Thyroid gland (tissue), 4 donors: ENCODE data around the gene PER2. TPM values are rescaled to one million over a fixed set of nuclear protein-coding genes. Genes with fewer than 3 reads are reported as not detected.
A peak's percentile ranks its signal among the peaks of the same experiment; 100 is the strongest.

Experiments used
- DNase-seq, 2 donors: peaks; one replicate each; pipeline ENCODE4 v3.0.0-alpha.2; 2019
- H3K27ac ChIP-seq, 3 donors: fragments of 200-600 bp; sonication (generic); 1 replicate in 2 of 3; 2 replicates in 1 of 3; pipeline ENCODE4 v1.5.1; 2016 to 2019; ENCODE audit warnings: mild to moderate bottlenecking in 1 of 3, moderate library complexity in 1 of 3
- H3K27me3 ChIP-seq: fragments of 200-600 bp; sonication (generic); one replicate; pipeline ENCODE4 v1.5.1; 2019
- H3K36me3 ChIP-seq, 2 donors: fragments of 200-600 bp; sonication (generic); one replicate each; pipeline ENCODE4 v1.5.1; 2016 to 2019
- H3K4me1 ChIP-seq, 2 donors: fragments of 200-600 bp; sonication (generic); one replicate each; pipeline ENCODE4 v1.5.1; 2017 to 2019
- H3K4me3 ChIP-seq, 3 donors: fragments of 200-600 bp; sonication (generic); replicated peaks in 1 of 3; 1 replicate in 2 of 3; 2 replicates in 1 of 3; pipeline ENCODE4 v1.5.1; 2016; ENCODE audit warnings: mild to moderate bottlenecking in 1 of 3
- H3K9me3 ChIP-seq: fragments of 200-600 bp; sonication (generic); one replicate; pipeline ENCODE4 v1.5.1; 2017
- CTCF ChIP-seq, 6 experiments: fragments of 200-600 bp in 3 of 6; fragments of 450-650 bp in 3 of 6; sonication (generic) in 3 of 6; IDR thresholded peaks; one replicate each; pipeline ENCODE4 v1.5.1; 2016 to 2019; ENCODE audit warnings: antibody characterized with exemption in 6 of 6, mild to moderate bottlenecking in 2 of 6, inconsistent platforms in 1 of 6, moderate library complexity in 1 of 6
- POLR2A ChIP-seq, 2 donors: fragments of 450-650 bp; IDR thresholded peaks; one replicate each; pipeline ENCODE4 v1.6.1; 2017; ENCODE audit warnings: antibody characterized with exemption in 2 of 2, mild to moderate bottlenecking in 2 of 2, moderate library complexity in 1 of 2
- WGBS, 2 donors: methylation state at CpG; one replicate each; pipeline ENCODE4 v1.1.5; 2017; 5-methylcytosine and 5-hydroxymethylcytosine counted together
- intact Hi-C: fragments of 100-400 bp; cut with DNase I; formaldehyde crosslinking; loops from one replicate; pipeline ENCODE4 v1.15.1; 2023
- total RNA-seq, 4 donors: library from RNA; depleted of rRNA; stranded (reverse); fragments of >200 nt; gene quantifications; one replicate each; pipeline ENCODE4 v1.2.3, GENCODE V29; 2016

Gene PER2
- total RNA-seq, 4 donors from 2014 or later = 6.5 to 17.6 (median 9.6) TPM

GRCh38 chr2:238284802-238285515, 3.5 kb downstream of the PER2 start:
- TF ChIP-seq CTCF (IDR thresholded peaks at IDR 0.05) (no peak), POLR2A (IDR thresholded peaks at IDR 0.05) (no peak)
- H3K4me3 ChIP-seq = no peak overlapping the region

GRCh38 chr2:238282861-238283738, 5.3 kb downstream of the PER2 start:
- Histone ChIP-seq H3K27me3 (no peaks in the 10 kb centered on the region), H3K36me3 (no peaks in the 10 kb centered on the region), H3K27ac (peak overlapping the region in 2 of 3 donors; percentile 28 to 45), H3K9me3 (no peaks in the 10 kb centered on the region), H3K4me1 (peaks cover 51 to 79% of the 10 kb centered on the region in 2 donors), H3K4me3 (no peak overlapping the region)
- intact Hi-C loops = no loop called here
- DNase-seq = no peak
- TF ChIP-seq POLR2A (IDR thresholded peaks at IDR 0.05) = no peak
- no peak for TF ChIP-seq CTCF (IDR thresholded peaks at IDR 0.05)
- 73 to 84% methylated on average over 16 to 17 of the region's 17 CpGs for WGBS, 2 donors

More at GRCh38 chr2:238284802-238285515, 3.5 kb downstream of the PER2 start:
- Histone ChIP-seq H3K27me3 (no peaks in the 10 kb centered on the region), H3K4me1 (peaks cover 47 to 76% of the 10 kb centered on the region in 2 donors), H3K9me3 (no peaks in the 10 kb centered on the region), H3K27ac (peak overlapping the region; percentile 84 to 96 (median 95)), H3K36me3 (no peaks in the 10 kb centered on the region)
- WGBS, 2 donors = 70 to 84% methylated on average over 9 to 11 of the region's 11 CpGs
- DNase-seq = no peak
- intact Hi-C loops = no loop called here

- Histone ChIP-seq H3K27me3 (no peaks in the 10 kb centered on the region), H3K4me1 (peaks cover 43 to 70% of the 10 kb centered on the region in 2 donors), H3K4me3 (no peak overlapping the region), H3K9me3 (no peaks in the 10 kb centered on the region), H3K36me3 (no peaks in the 10 kb centered on the region), H3K27ac (no peak overlapping the region)
- intact Hi-C loops = no loop called here
- DNase-seq = no peak
- 80 to 85% methylated on average over 13 of the region's 13 CpGs for WGBS, 2 donors
- TF ChIP-seq CTCF (IDR thresholded peaks at IDR 0.05) = no peak
Observed at GRCh38 chr2:238281826-238282480, 6.5 kb downstream of the PER2 start.

GRCh38 chr2:238280083-238280825, 8.2 kb downstream of the PER2 start:
- Histone ChIP-seq H3K36me3 (peaks cover 5 to 12% of the 10 kb centered on the region in 2 donors), H3K27ac (no peak overlapping the region), H3K4me1 (peaks cover 29 to 53% of the 10 kb centered on the region in 2 donors), H3K9me3 (no peaks in the 10 kb centered on the region), H3K4me3 (no peak overlapping the region), H3K27me3 (no peaks in the 10 kb centered on the region)
- WGBS, 2 donors = 92% methylated on average over 12 of the region's 12 CpGs
- TF ChIP-seq POLR2A (IDR thresholded peaks at IDR 0.05) (no peak), CTCF (IDR thresholded peaks at IDR 0.05) (no peak)
- intact Hi-C loops = no loop called here
- no peak for DNase-seq
